Fibroblast of the aortic adventitia (primary cell): Measurements from ENCODE around the gene EIF4G2. TPM values are rescaled to one million over a fixed set of nuclear protein-coding genes. Genes with fewer than 3 reads are reported as not detected.
A peak's percentile ranks its signal among the peaks of the same experiment; 100 is the strongest.

Source experiments
- DNase-seq: peaks from one replicate; pipeline ENCODE4 v3.0.0-alpha.2; 2010; ENCODE audit warnings: low read depth
- H3K4me3 ChIP-seq: 2 replicates; pipeline ENCODE4 v1.5.1; 2011; ENCODE audit warnings: low read depth, mild to moderate bottlenecking, control low read depth, low read length, moderate library complexity
- total RNA-seq: library from RNA; depleted of rRNA; stranded (reverse); fragments of >200 nt; gene quantifications from 2 replicates; pipeline ENCODE4 v1.2.3, GENCODE V29; 2012; ENCODE audit warnings: low replicate concordance
- TF ChIP-seq, protein P1 (sequence below): IDR thresholded peaks from 2 replicates; pipeline ENCODE4 v1.5.1; 2011; ENCODE audit warnings: mild to moderate bottlenecking, low read length, control low read depth, inconsistent platforms; ENCODE audit not compliant: insufficient read depth

The EIF4G2 gene
- total RNA-seq, 1 donor: 1,086 TPM

DNA sequence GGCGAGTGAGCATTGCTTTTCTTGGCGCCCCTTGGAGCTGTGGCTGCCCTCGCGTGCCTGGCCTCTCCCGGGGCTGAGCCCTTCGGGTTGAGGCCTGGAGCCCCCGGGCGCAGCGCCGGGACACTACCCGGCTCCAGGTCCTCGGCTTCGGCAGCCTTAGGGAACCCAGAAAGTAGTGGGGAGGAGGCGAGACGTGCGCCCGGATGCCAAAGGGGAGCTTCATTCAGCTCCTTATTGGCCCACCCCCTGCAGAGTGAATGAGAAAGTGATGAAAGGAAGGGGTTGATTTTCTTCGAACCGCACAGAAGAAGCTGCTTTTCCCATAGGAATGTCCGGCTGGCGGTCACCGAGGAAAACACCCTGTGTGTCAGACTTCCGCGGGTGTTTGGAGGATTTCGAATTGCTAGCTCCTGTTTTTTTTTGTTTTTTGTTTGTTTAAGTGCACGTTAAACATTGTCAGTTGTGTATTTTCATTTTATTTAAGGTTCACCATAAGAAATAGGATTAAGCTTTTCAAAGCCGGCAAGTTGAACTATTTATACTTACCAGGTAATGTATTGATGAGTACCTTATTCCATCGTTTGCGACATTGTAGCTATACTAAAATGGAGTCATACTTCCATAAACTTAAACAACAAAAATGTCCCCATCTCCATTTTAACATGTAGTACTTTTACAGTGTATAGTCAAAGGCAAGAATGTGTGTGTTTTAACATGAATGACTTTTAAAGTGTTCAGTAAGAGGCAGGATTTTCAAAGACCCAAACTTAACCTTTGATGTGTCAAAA lies 841 bp upstream of the EIF4G2 start:
- DNase-seq: peak; percentile 69
- TF ChIP-seq, protein P1, sequence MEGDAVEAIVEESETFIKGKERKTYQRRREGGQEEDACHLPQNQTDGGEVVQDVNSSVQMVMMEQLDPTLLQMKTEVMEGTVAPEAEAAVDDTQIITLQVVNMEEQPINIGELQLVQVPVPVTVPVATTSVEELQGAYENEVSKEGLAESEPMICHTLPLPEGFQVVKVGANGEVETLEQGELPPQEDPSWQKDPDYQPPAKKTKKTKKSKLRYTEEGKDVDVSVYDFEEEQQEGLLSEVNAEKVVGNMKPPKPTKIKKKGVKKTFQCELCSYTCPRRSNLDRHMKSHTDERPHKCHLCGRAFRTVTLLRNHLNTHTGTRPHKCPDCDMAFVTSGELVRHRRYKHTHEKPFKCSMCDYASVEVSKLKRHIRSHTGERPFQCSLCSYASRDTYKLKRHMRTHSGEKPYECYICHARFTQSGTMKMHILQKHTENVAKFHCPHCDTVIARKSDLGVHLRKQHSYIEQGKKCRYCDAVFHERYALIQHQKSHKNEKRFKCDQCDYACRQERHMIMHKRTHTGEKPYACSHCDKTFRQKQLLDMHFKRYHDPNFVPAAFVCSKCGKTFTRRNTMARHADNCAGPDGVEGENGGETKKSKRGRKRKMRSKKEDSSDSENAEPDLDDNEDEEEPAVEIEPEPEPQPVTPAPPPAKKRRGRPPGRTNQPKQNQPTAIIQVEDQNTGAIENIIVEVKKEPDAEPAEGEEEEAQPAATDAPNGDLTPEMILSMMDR: no peak
- H3K4me3 ChIP-seq: peak overlapping the region; percentile 75

DNA sequence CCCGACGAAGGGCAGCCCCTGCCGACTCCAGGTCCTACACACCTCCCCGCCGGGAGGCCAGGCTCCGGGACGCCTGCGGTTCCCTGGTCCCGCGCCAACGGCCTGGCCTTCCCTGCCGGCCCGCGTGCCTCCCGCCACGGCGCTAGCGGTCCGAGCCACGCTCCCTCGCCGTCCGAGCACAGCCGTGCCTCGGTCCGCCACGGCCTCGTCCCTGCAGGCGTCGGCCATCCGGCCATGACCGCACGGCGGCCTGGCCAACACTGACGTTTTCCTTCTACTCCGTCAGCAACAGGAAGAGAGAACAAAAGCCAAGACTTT lies 532 bp downstream of the EIF4G2 start:
- no peak for DNase-seq
- H3K4me3 ChIP-seq: peak overlapping the region; percentile 91
- TF ChIP-seq, protein P1: no peak

DNA sequence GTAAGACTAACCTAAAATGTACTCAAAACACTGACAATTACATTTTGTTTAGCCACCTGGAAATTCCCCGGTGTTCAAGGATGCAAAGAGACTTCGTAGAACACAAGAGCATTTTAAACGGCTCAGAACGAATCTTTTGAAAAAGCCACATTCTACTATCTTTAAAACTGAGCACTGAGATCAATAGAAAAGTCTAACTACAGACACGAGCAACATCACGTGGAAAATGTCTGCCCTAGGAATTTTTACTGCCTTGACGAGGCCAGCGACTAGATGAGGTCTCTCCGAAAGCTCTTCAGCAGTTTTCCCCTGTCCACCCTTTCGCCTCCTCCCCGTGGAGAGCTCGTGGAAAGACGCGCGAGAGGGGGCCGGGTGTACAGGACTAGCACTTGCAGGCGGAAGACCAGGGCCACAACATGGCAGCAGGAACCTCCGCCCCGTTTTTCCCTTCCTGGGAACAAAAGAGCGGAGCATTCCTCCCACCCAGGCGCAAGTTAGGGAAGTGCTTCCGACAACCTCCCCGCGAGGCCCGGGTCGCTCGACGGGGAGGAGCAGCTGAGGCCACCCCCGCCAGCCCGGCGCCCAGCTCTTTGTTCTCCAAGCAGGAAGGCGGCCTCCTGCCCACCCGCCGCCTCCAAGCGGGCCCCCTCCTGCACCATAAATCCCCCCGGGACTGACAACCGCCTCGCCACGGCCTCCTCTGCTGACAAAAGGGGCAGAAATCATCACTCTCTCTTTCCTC lies 1.1 kb downstream of the EIF4G2 start:
- peak; percentile 62 for DNase-seq
- H3K4me3 ChIP-seq: peak overlapping the region; percentile 91
- TF ChIP-seq, protein P1: no peak

DNA sequence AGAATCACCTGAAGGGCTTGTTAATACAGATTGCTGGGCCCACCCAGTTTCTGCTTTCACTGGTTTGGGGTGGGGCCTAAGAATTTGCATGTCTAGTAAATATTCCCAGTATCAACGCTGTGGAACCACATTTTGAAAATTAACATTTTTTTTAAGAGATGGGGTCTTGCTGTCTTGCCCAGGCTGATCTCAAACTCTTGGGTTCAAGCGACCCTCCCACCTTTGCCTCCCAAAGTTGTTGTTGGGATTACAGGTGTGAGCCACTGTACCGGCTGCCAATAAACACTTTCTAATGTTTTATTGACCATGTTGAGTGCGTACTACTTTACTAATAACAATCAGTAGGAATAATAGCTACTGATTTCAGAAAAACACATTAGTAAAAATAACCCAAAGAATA lies 2.5 kb downstream of the EIF4G2 start:
- TF ChIP-seq, protein P1: no peak

DNA sequence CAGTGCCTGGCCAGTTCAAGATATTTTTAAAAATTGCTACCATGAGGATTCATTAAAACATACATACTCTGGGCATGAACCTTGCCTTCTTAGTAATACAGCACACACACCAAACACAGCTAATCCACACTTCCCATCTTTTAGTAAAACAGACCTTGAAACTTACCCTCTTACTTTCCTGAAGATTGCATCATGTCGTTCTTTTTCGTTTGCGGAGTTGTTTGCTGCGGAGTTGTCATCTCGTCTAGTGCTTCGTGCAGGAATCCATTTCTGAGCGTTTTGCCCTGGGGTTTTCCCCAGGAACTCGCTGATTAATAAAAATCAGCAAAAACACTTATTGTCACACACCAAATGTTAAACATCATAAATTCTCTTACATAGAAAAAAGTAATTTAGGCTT lies 3.0 kb downstream of the EIF4G2 start:
- TF ChIP-seq, protein P1: no peak
- H3K4me3 ChIP-seq: peak overlapping the region; percentile 91
- no peak for DNase-seq

More for the DNA sequence above, 2.5 kb downstream of the EIF4G2 start:
- peak overlapping the region; percentile 91 for H3K4me3 ChIP-seq
- no peak for DNase-seq

DNA sequence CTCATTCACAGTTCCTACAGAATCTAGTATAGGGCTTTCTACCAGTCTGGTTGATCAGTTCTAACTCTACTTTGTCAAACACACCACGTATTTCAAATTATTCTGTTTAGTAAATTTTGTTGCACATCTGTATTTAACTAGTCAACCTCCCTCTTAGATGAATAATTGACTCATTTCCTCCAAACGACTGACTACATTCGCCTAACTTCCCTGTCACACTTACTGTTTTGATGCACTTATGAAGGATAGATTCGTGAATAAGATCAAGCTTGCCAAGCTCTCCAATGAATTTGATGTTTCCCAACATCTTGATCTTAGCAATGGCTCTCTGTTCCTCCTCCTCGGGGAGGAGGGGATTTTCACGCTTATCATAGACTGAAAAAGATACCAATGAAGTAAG lies 5.0 kb downstream of the EIF4G2 start:
- TF ChIP-seq, protein P1: no peak
- H3K4me3 ChIP-seq: no peak overlapping the region
- no peak for DNase-seq
